Adipocyte (in vitro differentiated cells): ENCODE results near the gene HDLBP.
"Not testable (repeated sequence)": the region's sequence is repeated elsewhere in the genome, so short reads cannot be mapped to it uniquely, and the experiment has no call there.

Experiments used
- DNase-seq: peaks from one replicate; pipeline ENCODE4 v3.0.0-alpha.2; 2015; ENCODE audit warnings: low read depth
- H3K27me3 ChIP-seq: replicated peaks from 2 replicates; pipeline ENCODE4 v1.7.0; 2013; ENCODE audit warnings: mild to moderate bottlenecking, low read length, moderate library complexity; ENCODE audit not compliant: control insufficient read depth, insufficient read depth
- H3K36me3 ChIP-seq: 2 replicates; pipeline ENCODE4 v1.7.0; 2013; ENCODE audit warnings: low read length, mild to moderate bottlenecking, moderate library complexity; ENCODE audit not compliant: control insufficient read depth, insufficient read depth, severe bottlenecking
- H3K4me1 ChIP-seq: 2 replicates; pipeline ENCODE4 v1.7.0; 2013; ENCODE audit warnings: mild to moderate bottlenecking, low read length, moderate library complexity; ENCODE audit not compliant: control insufficient read depth, insufficient read depth
- H3K4me3 ChIP-seq: 2 replicates; pipeline ENCODE4 v1.7.0; 2013; ENCODE audit warnings: mild to moderate bottlenecking, low read length, moderate library complexity
- H3K9ac ChIP-seq: 2 replicates; pipeline ENCODE4 v1.7.0; 2013; ENCODE audit warnings: mild to moderate bottlenecking, low read length, moderate library complexity
- H3K9me3 ChIP-seq: 2 replicates; pipeline ENCODE4 v1.7.0; 2013; ENCODE audit warnings: mild to moderate bottlenecking, low read length, moderate library complexity; ENCODE audit not compliant: control insufficient read depth

The HDLBP gene

DNA sequence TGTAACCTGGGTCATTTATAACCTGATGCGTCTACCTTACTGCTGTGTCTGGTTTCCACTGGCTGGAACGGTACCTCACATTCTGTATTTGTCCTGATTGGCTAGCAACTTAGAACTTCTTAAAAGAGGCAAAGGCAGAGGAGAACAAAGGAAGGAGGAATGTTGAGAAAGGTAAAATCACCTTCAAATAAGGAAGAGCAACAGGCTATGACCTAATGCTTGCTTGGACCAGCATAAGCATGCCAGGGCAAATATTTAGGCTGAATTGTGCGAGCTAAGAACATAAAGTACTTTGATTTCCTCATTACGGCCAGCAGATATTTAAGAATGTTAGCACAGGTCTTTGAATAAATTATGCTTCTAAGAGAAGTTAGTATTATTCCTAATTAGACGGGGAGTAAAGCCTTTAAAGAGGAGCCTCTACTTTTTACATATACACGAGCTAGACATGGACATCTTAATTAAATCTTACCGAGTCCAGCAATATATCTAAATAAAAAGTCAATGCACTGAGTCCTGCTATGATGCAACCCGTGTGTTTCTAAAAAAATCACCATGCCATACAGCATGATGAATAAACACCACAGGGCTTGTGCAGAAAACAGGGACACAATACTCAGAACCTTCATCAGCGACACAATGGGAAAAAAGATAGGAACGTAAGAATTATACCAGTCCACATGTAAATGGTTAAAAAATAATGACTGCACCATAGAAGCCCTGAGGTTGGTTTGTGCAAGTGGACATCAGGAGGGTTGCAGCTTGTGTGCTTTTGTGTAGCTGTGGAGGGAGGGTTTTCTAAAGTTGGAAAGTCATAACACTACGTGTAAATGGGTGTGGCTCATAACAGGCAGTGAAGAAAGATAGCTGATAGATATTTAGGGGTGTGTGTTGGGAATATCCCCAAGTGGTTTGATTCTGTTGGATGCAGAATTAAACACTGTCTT, 14.5 kb upstream of the HDLBP start:
- no peaks in the 10 kb centered on the region for H3K9me3 ChIP-seq
- no peak for DNase-seq
- H3K4me1 ChIP-seq: peaks cover 7% of the 10 kb centered on the region
- peaks cover 80% of the 10 kb centered on the region for H3K36me3 ChIP-seq
- H3K9ac ChIP-seq: no peak overlapping the region
- no peaks in the 10 kb centered on the region for H3K27me3 ChIP-seq
- no peak overlapping the region for H3K4me3 ChIP-seq

DNA sequence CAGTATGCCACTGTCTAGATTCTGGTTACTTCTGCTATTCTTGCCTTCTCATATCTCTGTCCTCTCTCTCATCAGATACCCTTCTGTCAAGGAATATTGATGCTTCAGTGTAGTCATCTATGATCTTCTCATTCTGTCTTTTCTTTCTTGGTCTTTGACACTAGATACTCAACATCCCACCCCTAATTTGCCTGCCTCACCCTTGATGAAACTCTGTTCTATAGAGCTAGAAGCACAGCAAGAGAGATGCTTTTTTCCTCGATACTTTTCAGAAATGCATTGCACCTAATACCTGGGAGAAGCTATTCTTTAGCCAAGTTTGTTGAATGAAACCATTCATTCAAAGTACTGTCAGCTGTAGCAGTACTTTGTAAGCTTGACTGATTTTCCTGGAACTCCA, 9.8 kb upstream of the HDLBP start:
- peaks cover 41% of the 10 kb centered on the region for H3K4me1 ChIP-seq
- DNase-seq: no peak
- H3K9ac ChIP-seq: no peak overlapping the region
- no peaks in the 10 kb centered on the region for H3K27me3 ChIP-seq
- H3K4me3 ChIP-seq: no peak overlapping the region
- H3K36me3 ChIP-seq: peaks cover 49% of the 10 kb centered on the region
- H3K9me3 ChIP-seq: no peaks in the 10 kb centered on the region

DNA sequence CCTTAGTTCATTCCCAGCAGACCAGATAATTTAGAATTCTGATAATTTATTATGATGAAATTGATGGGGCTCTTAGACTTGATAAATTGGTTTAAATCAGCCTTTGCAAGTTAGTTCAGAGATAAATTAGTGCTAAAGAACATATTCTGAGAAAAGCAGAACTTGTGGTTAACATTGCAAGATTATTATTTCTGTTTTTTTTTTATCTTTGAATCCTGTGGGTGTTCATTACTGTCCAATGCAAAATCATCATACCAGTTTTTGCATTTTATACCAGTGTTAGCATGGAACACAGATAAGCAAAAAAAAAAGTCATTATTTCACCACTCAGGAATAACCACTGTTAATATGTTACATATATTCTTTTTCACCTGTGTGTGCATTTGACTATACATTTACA, 9.3 kb upstream of the HDLBP start:
- peak overlapping the region; percentile 65 for H3K9ac ChIP-seq
- H3K27me3 ChIP-seq: no peaks in the 10 kb centered on the region
- H3K4me3 ChIP-seq: peak overlapping the region; percentile 53
- DNase-seq: no peak
- peaks cover 42% of the 10 kb centered on the region for H3K4me1 ChIP-seq
- H3K36me3 ChIP-seq: peaks cover 49% of the 10 kb centered on the region
- H3K9me3 ChIP-seq: no peaks in the 10 kb centered on the region

DNA sequence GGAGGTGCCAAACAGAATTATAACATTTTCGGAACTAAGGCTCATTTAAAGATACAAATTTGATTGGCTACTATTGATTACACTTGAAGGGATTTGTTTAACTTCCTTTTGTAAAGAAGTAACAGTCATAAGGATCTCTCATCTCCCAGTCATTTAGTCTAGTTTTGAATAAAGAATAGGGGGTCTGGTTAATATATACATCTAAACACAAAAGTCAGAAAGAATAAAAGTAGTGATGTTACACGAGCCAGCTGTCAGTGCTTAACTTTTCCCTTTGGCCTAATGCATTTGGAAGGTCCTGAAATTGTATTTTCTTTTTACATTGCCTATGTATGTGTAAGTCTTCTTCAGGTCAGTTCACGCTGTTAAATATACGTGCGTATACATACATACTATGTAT, 8.3 kb upstream of the HDLBP start:
- Histone ChIP-seq H3K36me3 (peaks cover 44% of the 10 kb centered on the region), H3K4me3 (no peak overlapping the region), H3K9ac (peak overlapping the region; percentile 32), H3K27me3 (no peaks in the 10 kb centered on the region), H3K4me1 (peaks cover 52% of the 10 kb centered on the region), H3K9me3 (no peaks in the 10 kb centered on the region)
- DNase-seq: no peak

DNA sequence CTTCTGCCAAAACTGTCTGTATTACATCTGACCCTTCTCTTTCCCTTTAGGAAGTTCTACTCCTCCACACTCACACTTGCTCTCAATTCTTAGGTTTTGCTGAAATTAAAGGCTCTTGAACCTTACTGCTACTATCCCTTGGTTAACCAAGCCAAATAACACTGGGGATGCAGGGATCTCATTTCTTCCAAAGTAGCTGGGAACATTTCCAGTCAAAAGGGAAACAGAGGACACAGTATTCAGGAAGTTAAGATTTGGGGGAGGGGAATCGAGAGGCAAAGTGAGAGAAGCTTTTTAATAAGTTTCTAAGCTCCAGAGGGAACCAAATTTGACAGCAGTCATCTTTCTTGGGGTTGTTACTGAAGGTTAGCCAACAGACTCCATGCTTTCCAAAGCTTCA, 6.4 kb upstream of the HDLBP start:
- Histone ChIP-seq H3K9ac (peak overlapping the region; percentile 45), H3K27me3 (no peaks in the 10 kb centered on the region), H3K4me1 (peaks cover 69% of the 10 kb centered on the region), H3K36me3 (peaks cover 30% of the 10 kb centered on the region), H3K9me3 (no peaks in the 10 kb centered on the region), H3K4me3 (peak overlapping the region; percentile 56)
- no peak for DNase-seq

DNA sequence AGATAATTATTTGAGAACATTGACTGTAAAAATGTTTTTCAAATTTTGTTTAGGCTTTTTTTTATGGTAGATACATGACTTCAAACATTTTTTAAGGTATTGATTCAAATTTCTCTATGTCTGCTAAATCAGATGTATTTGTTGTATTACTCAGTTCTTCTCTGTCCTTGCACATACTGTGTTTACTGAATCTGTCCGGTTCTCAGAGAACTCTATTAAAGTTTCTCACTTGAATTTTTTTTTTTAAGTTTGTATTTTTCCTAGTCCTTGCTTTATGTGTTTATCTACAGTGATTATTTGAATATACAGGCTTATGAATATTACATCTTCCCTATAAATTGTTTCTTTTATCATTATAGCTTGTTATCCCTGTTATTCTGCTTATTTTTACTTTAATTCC, 5.6 kb upstream of the HDLBP start:
- Histone ChIP-seq H3K4me3 (peak overlapping the region; percentile 56), H3K27me3 (no peaks in the 10 kb centered on the region), H3K9me3 (no peaks in the 10 kb centered on the region), H3K4me1 (peaks cover 70% of the 10 kb centered on the region), H3K9ac (peak overlapping the region; percentile 45), H3K36me3 (peaks cover 22% of the 10 kb centered on the region)
- DNase-seq: no peak

DNA sequence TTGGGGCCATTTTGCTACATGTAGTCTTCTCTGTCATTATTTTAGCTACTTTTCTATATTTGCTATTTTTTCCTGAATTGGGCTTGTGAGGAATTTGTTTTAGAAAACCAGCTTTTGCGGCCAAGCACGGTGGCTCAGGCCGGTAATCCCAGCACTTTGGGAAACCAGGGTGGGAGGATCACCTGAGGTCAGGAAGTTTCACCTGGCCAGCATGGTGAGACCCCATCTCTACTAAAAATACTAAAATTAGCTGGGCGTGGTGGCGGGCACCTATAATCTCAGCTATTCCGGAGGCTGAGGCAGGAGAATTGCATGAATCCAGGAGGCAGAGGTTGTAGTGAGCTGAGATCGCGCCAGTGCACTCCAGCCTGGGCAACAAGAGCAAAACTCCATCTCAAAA, 4.9 kb upstream of the HDLBP start:
- Histone ChIP-seq H3K36me3 (peaks cover 15% of the 10 kb centered on the region), H3K4me1 (peaks cover 70% of the 10 kb centered on the region), H3K9ac (no peak overlapping the region), H3K27me3 (no peaks in the 10 kb centered on the region), H3K9me3 (no peaks in the 10 kb centered on the region), H3K4me3 (peak overlapping the region; percentile 91)
- DNase-seq: no peak

DNA sequence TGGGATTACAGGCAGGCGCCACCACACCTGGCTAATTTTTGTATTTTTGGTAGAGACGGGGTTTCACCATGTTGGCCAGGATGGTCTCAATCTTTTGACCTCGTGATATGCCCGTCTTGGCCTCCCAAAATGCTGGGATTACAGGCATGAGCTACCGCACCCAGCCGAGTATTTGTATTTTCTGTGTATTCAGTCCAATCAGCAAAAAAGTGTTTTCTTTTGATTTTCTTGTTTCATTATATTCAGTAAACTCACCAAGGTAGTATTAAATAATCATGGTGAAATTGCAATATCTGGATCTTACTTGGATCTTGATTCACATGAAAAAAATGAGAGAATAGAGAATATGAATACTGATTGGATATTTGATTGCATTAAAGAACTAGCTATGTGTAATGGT, 3.4 kb upstream of the HDLBP start:
- Histone ChIP-seq H3K4me1 (peaks cover 66% of the 10 kb centered on the region), H3K4me3 (peak overlapping the region; percentile 91)
- H3K27me3 ChIP-seq, H3K9ac ChIP-seq, DNase-seq, H3K9me3 ChIP-seq, H3K36me3 ChIP-seq: not testable (repeated sequence)

DNA sequence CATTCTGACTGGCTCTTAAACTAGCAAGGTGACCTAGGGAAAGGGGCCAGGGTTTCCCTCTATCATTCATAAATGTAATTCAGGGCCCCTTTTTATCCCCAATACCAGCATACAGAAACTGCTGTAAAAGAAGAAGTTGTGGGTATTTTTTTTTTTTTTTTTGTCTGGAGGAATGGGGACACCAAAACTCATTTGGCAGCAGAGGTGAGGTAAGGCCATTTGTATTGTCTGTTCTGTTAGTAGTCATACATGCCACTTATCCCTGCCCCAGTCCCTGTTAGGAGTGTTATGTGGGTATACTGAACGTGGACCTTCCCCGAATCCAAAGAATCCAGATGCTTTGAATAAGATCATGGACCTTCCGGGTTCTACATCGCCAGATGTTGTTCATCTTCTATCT, 1.9 kb upstream of the HDLBP start:
- H3K9me3 ChIP-seq: no peaks in the 10 kb centered on the region
- DNase-seq: peak; percentile 35
- peak overlapping the region; percentile 91 for H3K4me3 ChIP-seq
- H3K9ac ChIP-seq: peak overlapping the region; percentile 95
- H3K27me3 ChIP-seq: no peaks in the 10 kb centered on the region
- H3K4me1 ChIP-seq: peaks cover 69% of the 10 kb centered on the region
- H3K36me3 ChIP-seq: peaks cover 6% of the 10 kb centered on the region

DNA sequence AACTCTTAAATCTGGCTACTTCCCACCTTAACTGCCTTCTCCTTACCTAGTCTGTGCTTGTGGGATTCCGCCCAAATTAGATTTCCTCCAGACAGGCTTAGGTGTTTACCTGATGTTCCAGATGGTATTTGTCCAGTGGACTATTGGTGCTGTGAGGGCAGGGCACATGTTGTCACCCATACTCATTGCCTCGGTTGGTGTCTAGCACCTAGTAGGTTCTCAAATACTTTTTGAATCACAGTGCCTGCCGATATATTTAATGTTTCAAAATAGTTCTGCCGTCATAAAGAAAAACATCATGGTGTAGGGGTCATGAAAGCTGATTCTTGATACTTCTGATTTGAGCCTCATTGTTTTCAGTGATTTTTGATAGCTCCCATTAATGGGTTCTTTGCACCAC, 1.4 kb upstream of the HDLBP start:
- H3K9me3 ChIP-seq: no peaks in the 10 kb centered on the region
- no peaks in the 10 kb centered on the region for H3K27me3 ChIP-seq
- peaks cover 6% of the 10 kb centered on the region for H3K36me3 ChIP-seq
- peaks cover 70% of the 10 kb centered on the region for H3K4me1 ChIP-seq
- peak; percentile 26 for DNase-seq
- peak overlapping the region; percentile 95 for H3K9ac ChIP-seq
- peak overlapping the region; percentile 91 for H3K4me3 ChIP-seq

DNA sequence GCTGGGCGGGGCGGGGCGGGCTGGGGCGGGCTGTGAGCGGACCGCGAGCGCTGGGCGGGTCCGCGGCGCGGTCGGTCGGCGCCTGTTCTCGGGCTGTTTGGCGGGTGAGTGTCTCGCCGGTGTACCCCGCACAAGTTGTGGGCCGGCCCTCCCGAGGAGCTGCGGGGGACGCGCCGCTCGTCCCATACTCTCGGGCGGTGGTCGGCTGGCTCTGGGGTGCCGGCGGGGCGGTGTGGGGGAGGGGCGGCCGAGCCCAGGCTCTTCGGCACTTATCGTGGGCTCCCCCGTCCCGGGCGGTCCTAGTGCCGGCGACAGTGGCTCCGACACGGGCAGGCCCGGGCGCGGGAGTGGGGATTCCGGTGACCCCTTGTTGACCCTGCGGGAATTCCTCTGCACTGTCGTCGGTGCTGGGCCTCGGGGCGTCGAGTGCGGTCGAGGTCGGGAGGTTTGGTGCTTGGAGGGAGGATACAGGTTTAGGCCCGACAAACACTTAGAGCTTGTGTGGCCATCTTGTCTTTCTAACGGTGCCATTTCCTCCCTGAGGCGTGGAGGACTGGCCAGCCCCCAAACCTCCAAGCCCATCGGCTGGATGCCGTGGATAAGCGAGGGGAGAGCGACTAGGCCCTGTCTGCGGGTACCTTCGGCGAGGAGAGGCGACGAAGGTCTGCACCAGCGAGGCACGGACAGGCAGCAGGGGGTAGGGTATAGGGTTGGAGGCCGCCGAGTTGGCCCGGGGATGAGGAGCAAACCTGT, 583 bp upstream of the HDLBP start, which contains the start of gene SEPTIN2:
Gene SEPTIN2 (plus strand): TSS at position 47 of the 753 bp plus-strand sequence. CDS start 8,308 bp downstream, outside the sequence.
- Histone ChIP-seq H3K27me3 (no peaks in the 10 kb centered on the region), H3K4me1 (peaks cover 66% of the 10 kb centered on the region), H3K36me3 (peaks cover 6% of the 10 kb centered on the region), H3K9ac (peak within 1 kb of the TSS; percentile 100), H3K4me3 (peak within 1 kb of the TSS; percentile 98), H3K9me3 (no peaks in the 10 kb centered on the region)
- peak; percentile 79 for DNase-seq
